K562 (cell line): ENCODE measurements around the gene KDF1. TPM values are rescaled to one million over a fixed set of nuclear protein-coding genes. Genes with fewer than 3 reads are reported as not detected.
A peak's percentile ranks its signal among the peaks of the same experiment; 100 is the strongest.

Experiments used
- BRD9 ChIP-seq: fragments of 450-650 bp; IDR thresholded peaks from 2 replicates; pipeline ENCODE4 v1.6.1; 2018; ENCODE audit warnings: low read depth; ENCODE audit not compliant: partially characterized antibody
- ILF3 ChIP-seq: fragments of 450-650 bp; IDR thresholded peaks from 2 replicates; pipeline ENCODE4 v1.6.1; 2018; ENCODE audit warnings: antibody characterized with exemption, mild to moderate bottlenecking, moderate library complexity, borderline replicate concordance
- KAT7 ChIP-seq: sonication (generic); formaldehyde crosslinking; IDR thresholded peaks from 2 replicates; pipeline ENCODE4 v1.8.0; 2022; ENCODE audit warnings: missing genetic modification reagents, mild to moderate bottlenecking, borderline replicate concordance
- KLF6 ChIP-seq: fragments of 250-450 bp; sonication (Bioruptor Pico); IDR thresholded peaks from 2 replicates; pipeline ENCODE4 v1.4.0; 2020; ENCODE audit warnings: mild to moderate bottlenecking, moderate library complexity, borderline replicate concordance
- POU5F1 ChIP-seq: fragments of 150-350 bp; IDR thresholded peaks from 2 replicates; pipeline ENCODE4 v1.6.1; 2014; ENCODE audit warnings: borderline replicate concordance, low read length, low read depth, mild to moderate bottlenecking; ENCODE audit not compliant: partially characterized antibody
- PYGO2 ChIP-seq: fragments of 450-650 bp; IDR thresholded peaks from 2 replicates; pipeline ENCODE4 v1.6.1; 2016; ENCODE audit warnings: mild to moderate bottlenecking, missing genetic modification characterization, moderate library complexity, missing compliant biosample characterization
- YY1 ChIP-seq, 3 experiments: IDR thresholded peaks; 2 replicates each; pipeline ENCODE4 v1.6.1; 2011; ENCODE audit warnings: low read length in 2 of 3, mild to moderate bottlenecking in 2 of 3, moderate library complexity in 2 of 3, borderline replicate concordance in 1 of 3, control low read depth in 1 of 3, low read depth in 1 of 3; ENCODE audit not compliant: insufficient read depth in 3 of 3, insufficient replicate concordance in 2 of 3, control insufficient read depth in 1 of 3, insufficient read length in 1 of 3; ENCODE audit errors: extremely low read depth in 1 of 3
- ZNF175 ChIP-seq: fragments of 200-800 bp; sonication (Bioruptor generic); IDR thresholded peaks from 2 replicates; pipeline ENCODE4 v1.6.1; 2016; ENCODE audit warnings: low read depth, mild to moderate bottlenecking, missing genetic modification characterization, missing compliant biosample characterization
- ZNF316 ChIP-seq: fragments of 450-650 bp; IDR thresholded peaks from 2 replicates; pipeline ENCODE4 v1.6.1; 2016
- polyA plus RNA-seq, 8 experiments: library from polyadenylated mRNA; depleted of rRNA in 4 of 8; stranded (reverse) in 5 of 8; unstranded in 3 of 8; fragments of >200 nt; fragmentation: Nextera tagmentation in 2 of 8; fragmentation: Illumina TruSeq in 1 of 8; extraction: Ambion mirVana in 2 of 8; extraction: Trizol in 1 of 8; gene quantifications; 2 replicates each; pipeline versions ENCODE4 v1.2.1 to v1.2.3, GENCODE V29; 2011 to 2014; ENCODE audit warnings: inconsistent platforms in 1 of 8, missing spikeins in 1 of 8
- total RNA-seq, 7 experiments: library from RNA; depleted of rRNA in 6 of 7; stranded (reverse); fragments of >200 nt in 6 of 7; fragmentation: Illumina TruSeq in 2 of 7; extraction: Trizol in 2 of 7; gene quantifications; 2 replicates each; pipeline versions ENCODE4 v1.2.1 to v1.2.3, GENCODE V29; 2011 to 2021; ENCODE audit warnings: low replicate concordance in 1 of 7
- TF ChIP-seq, protein P1 (sequence below): fragments of 450-650 bp; IDR thresholded peaks from 2 replicates; pipeline ENCODE4 v1.6.1; 2017; ENCODE audit warnings: antibody characterized with exemption, mild to moderate bottlenecking
- TF ChIP-seq, protein P2 (sequence below): sonication (generic); formaldehyde crosslinking; IDR thresholded peaks from 2 replicates; pipeline ENCODE4 v1.8.0; 2023; ENCODE audit warnings: mild to moderate bottlenecking, missing genetic modification reagents
- TF ChIP-seq, protein P3 (sequence below): sonication (generic); formaldehyde crosslinking; IDR thresholded peaks from 2 replicates; pipeline ENCODE4 v1.9.0; 2022; ENCODE audit warnings: mild to moderate bottlenecking, missing genetic modification reagents
- TF ChIP-seq, protein P4 (sequence below): sonication (generic); formaldehyde crosslinking; IDR thresholded peaks from 2 replicates; pipeline ENCODE4 v1.8.0; 2022; ENCODE audit warnings: missing genetic modification reagents, mild to moderate bottlenecking, moderate library complexity, borderline replicate concordance
- TF ChIP-seq, protein P5 (sequence below), 2 experiments: fragments of 250-450 bp in 1 of 2; fragments of 450-650 bp in 1 of 2; sonication (Bioruptor Pico) in 1 of 2; IDR thresholded peaks; 2 replicates each; pipeline versions ENCODE4 v1.6.1 to v1.8.0; 2016 to 2021; ENCODE audit warnings: mild to moderate bottlenecking in 2 of 2, moderate library complexity in 2 of 2, missing compliant biosample characterization in 1 of 2, missing genetic modification characterization in 1 of 2

KDF1 gene
- total and polyA plus RNA-seq, 9 of the 15 experiments (the other 6 are each of a cell fraction or from before 2014, with no cell fraction given), result 0.38 to 1.9 (median 0.83) TPM

DNA sequence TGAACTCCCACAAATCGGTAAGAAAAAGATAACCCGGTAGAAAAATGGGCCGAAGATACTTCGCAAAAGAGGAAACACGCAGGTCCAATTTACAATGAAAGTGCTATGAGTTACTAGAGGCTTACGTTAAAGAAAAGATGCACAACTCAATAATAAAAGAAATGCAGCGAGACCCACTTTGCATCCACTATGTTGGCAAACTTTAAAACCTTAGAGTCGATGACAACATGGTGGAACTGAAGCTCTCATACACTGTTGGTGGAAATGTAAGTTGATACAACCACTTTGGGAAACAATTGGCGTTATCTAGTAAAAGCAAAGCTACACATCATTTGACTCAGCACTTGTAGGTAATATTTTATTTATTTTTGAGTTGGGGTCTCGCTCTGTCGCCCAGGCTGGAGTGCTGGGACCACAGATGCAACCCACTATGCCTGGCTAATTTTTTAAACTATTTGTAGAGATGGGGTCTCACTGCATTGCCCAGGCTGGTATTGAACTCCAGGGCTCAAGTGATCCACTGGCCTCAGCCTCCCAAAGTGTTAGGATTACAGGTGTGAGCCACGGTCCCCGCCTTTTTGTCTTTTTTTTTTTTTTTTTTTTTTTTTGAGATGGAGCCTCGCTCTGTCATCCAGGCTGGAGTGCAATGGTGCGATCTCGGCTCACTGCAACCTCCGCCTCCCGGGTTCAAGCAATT lies 59.3 kb downstream of the KDF1 start (continued):
- TF ChIP-seq, protein P1, sequence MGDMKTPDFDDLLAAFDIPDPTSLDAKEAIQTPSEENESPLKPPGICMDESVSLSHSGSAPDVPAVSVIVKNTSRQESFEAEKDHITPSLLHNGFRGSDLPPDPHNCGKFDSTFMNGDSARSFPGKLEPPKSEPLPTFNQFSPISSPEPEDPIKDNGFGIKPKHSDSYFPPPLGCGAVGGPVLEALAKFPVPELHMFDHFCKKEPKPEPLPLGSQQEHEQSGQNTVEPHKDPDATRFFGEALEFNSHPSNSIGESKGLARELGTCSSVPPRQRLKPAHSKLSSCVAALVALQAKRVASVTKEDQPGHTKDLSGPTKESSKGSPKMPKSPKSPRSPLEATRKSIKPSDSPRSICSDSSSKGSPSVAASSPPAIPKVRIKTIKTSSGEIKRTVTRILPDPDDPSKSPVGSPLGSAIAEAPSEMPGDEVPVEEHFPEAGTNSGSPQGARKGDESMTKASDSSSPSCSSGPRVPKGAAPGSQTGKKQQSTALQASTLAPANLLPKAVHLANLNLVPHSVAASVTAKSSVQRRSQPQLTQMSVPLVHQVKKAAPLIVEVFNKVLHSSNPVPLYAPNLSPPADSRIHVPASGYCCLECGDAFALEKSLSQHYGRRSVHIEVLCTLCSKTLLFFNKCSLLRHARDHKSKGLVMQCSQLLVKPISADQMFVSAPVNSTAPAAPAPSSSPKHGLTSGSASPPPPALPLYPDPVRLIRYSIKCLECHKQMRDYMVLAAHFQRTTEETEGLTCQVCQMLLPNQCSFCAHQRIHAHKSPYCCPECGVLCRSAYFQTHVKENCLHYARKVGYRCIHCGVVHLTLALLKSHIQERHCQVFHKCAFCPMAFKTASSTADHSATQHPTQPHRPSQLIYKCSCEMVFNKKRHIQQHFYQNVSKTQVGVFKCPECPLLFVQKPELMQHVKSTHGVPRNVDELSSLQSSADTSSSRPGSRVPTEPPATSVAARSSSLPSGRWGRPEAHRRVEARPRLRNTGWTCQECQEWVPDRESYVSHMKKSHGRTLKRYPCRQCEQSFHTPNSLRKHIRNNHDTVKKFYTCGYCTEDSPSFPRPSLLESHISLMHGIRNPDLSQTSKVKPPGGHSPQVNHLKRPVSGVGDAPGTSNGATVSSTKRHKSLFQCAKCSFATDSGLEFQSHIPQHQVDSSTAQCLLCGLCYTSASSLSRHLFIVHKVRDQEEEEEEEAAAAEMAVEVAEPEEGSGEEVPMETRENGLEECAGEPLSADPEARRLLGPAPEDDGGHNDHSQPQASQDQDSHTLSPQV, result peak; percentile 55; the same call in 1 of the 2 replicates
- TF ChIP-seq, protein P2, sequence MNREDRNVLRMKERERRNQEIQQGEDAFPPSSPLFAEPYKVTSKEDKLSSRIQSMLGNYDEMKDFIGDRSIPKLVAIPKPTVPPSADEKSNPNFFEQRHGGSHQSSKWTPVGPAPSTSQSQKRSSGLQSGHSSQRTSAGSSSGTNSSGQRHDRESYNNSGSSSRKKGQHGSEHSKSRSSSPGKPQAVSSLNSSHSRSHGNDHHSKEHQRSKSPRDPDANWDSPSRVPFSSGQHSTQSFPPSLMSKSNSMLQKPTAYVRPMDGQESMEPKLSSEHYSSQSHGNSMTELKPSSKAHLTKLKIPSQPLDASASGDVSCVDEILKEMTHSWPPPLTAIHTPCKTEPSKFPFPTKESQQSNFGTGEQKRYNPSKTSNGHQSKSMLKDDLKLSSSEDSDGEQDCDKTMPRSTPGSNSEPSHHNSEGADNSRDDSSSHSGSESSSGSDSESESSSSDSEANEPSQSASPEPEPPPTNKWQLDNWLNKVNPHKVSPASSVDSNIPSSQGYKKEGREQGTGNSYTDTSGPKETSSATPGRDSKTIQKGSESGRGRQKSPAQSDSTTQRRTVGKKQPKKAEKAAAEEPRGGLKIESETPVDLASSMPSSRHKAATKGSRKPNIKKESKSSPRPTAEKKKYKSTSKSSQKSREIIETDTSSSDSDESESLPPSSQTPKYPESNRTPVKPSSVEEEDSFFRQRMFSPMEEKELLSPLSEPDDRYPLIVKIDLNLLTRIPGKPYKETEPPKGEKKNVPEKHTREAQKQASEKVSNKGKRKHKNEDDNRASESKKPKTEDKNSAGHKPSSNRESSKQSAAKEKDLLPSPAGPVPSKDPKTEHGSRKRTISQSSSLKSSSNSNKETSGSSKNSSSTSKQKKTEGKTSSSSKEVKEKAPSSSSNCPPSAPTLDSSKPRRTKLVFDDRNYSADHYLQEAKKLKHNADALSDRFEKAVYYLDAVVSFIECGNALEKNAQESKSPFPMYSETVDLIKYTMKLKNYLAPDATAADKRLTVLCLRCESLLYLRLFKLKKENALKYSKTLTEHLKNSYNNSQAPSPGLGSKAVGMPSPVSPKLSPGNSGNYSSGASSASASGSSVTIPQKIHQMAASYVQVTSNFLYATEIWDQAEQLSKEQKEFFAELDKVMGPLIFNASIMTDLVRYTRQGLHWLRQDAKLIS, result 0 out of 2 replicates have a peak, but pooled peaks have one; percentile 38
- TF ChIP-seq POU5F1, result no peak
- peak; percentile 31; the same call in 1 of the 2 replicates for TF ChIP-seq ZNF175 (CRISPR knock-in tag)
- TF ChIP-seq, protein P3, sequence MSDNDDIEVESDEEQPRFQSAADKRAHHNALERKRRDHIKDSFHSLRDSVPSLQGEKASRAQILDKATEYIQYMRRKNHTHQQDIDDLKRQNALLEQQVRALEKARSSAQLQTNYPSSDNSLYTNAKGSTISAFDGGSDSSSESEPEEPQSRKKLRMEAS (CRISPR knock-in tag), result no peak
- TF ChIP-seq YY1 (IDR thresholded peaks at IDR 0.05; ENCODE audit: borderline replicate concordance in 1 of 3, control insufficient read depth in 1 of 3, extremely low read depth in 1 of 3, insufficient read depth in 3 of 3, insufficient read length in 1 of 3, insufficient replicate concordance in 2 of 3, low read depth in 1 of 3, low read length in 2 of 3), result peak in 1 of 3 experiments; percentile 43
- TF ChIP-seq, protein P4, sequence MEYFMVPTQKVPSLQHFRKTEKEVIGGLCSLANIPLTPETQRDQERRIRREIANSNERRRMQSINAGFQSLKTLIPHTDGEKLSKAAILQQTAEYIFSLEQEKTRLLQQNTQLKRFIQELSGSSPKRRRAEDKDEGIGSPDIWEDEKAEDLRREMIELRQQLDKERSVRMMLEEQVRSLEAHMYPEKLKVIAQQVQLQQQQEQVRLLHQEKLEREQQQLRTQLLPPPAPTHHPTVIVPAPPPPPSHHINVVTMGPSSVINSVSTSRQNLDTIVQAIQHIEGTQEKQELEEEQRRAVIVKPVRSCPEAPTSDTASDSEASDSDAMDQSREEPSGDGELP (CRISPR knock-in tag), result no peak
- TF ChIP-seq KLF6, result peak; percentile 23; the same call in 1 of the 2 replicates
- TF ChIP-seq KAT7 (CRISPR knock-in tag), result 0 out of 2 replicates have a peak, but pooled peaks have one; percentile 55
- TF ChIP-seq PYGO2 (tag), result peak; percentile 36; the same call in 1 of the 2 replicates
- no peak for TF ChIP-seq ILF3
- TF ChIP-seq, protein P5, sequence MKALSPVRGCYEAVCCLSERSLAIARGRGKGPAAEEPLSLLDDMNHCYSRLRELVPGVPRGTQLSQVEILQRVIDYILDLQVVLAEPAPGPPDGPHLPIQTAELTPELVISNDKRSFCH (CRISPR knock-in tag; IDR thresholded peaks at IDR 0.05), result 0 out of 2 replicates have a peak, but pooled peaks have one; percentile 8
- TF ChIP-seq, protein P5 (tag; IDR thresholded peaks at IDR 0.05), result peak; percentile 53; the same call in 1 of the 2 replicates
- TF ChIP-seq ZNF316, result peak; percentile 4; the same call in 1 of the 2 replicates
- no peak for TF ChIP-seq BRD9
